GM21529 (cell line): ENCODE data around the gene FRY.

Experiments used
- ATAC-seq: cut with Tn5 transposase; IDR thresholded peaks from one replicate; pipeline ENCODE4 v1.9.1; 2021; ENCODE audit not compliant: unreplicated experiment

The FRY gene

GRCh38 chr13:32016119-32016518, 15.5 kb upstream of the FRY start:
- no peak for ATAC-seq

- no peak for ATAC-seq
Observed at GRCh38 chr13:32016631-32017030, 14.9 kb upstream of the FRY start.

GRCh38 chr13:32017474-32017873, 14.1 kb upstream of the FRY start:
- ATAC-seq, result no peak

GRCh38 chr13:32019612-32020233, 11.9 kb upstream of the FRY start:
- ATAC-seq, result peak; percentile 79

GRCh38 chr13:32021785-32022184, 9.8 kb upstream of the FRY start:
- ATAC-seq, result no peak

- no peak for ATAC-seq
Observed at GRCh38 chr13:32022311-32022710, 9.3 kb upstream of the FRY start.

GRCh38 chr13:32023096-32023495, 8.5 kb upstream of the FRY start:
- no peak for ATAC-seq

- no peak for ATAC-seq
Observed at GRCh38 chr13:32023698-32024097, 7.9 kb upstream of the FRY start.

- ATAC-seq, result no peak
Observed at GRCh38 chr13:32024750-32025149, 6.8 kb upstream of the FRY start.

- ATAC-seq, result no peak
Observed at GRCh38 chr13:32025730-32026129, 5.8 kb upstream of the FRY start.

- ATAC-seq, result no peak
Observed at GRCh38 chr13:32026623-32027022, 5.0 kb upstream of the FRY start.

GRCh38 chr13:32028711-32029110, 2.9 kb upstream of the FRY start:
- no peak for ATAC-seq

GRCh38 chr13:32029684-32030083, 1.9 kb upstream of the FRY start:
- no peak for ATAC-seq

- no peak for ATAC-seq
Observed at GRCh38 chr13:32031815-32032370, 319 bp downstream of the FRY start.

- no peak for ATAC-seq
Observed at GRCh38 chr13:32032759-32033158, 1.2 kb downstream of the FRY start.

- no peak for ATAC-seq
Observed at GRCh38 chr13:32033744-32034143, 2.2 kb downstream of the FRY start.

- ATAC-seq, result no peak
Observed at GRCh38 chr13:32035716-32036115, 4.1 kb downstream of the FRY start.

GRCh38 chr13:32036126-32036695, 4.6 kb downstream of the FRY start:
- no peak for ATAC-seq

- ATAC-seq, result no peak
Observed at GRCh38 chr13:32036757-32037156, 5.2 kb downstream of the FRY start.

GRCh38 chr13:32037471-32037870, 5.9 kb downstream of the FRY start:
- ATAC-seq, result no peak

GRCh38 chr13:32038343-32038742, 6.8 kb downstream of the FRY start:
- ATAC-seq, result no peak

- no peak for ATAC-seq
Observed at GRCh38 chr13:32039056-32039455, 7.5 kb downstream of the FRY start.

GRCh38 chr13:32039528-32039927, 8.0 kb downstream of the FRY start:
- ATAC-seq, result no peak
